Panc1 (cell line): ENCODE measurements around the gene SLC4A11. TPM values are rescaled to one million over a fixed set of nuclear protein-coding genes. Genes with fewer than 3 reads are reported as not detected.
A peak's percentile ranks its signal among the peaks of the same experiment; 100 is the strongest.

Source experiments
- ATAC-seq: fragments of 200-7000 bp; cut with Tn5 transposase; 2 replicates; pipeline ENCODE4 v1.9.1; 2020; ENCODE audit warnings: mild to moderate bottlenecking, moderate library complexity
- BruUV-seq: library from RNA; stranded (reverse); fragments of 400-500 nt; replicated peaks from 2 replicates; lab custom pipeline; 2021; lab: Mats Ljungman, UMichigan
- CTCF ChIA-PET: fragments of 300-600 bp; sonication (Branson Sonifier 250); formaldehyde crosslinking; loops from one replicate; lab custom pipeline; 2022; ENCODE audit warnings: antibody characterized with exemption; lab: Charles Lee
- POLR2A ChIA-PET: fragments of 300-600 bp; sonication (Branson Sonifier 250); formaldehyde crosslinking; loops from one replicate; lab custom pipeline; 2022; ENCODE audit warnings: antibody characterized with exemption; lab: Charles Lee
- DNase-seq: peaks from one replicate; pipeline ENCODE4 v3.0.0-alpha.2; 2010; ENCODE audit warnings: low read depth, low spot score
- H3K27ac ChIP-seq: 2 replicates; pipeline ENCODE4 v1.5.1; 2011; ENCODE audit warnings: mild to moderate bottlenecking, low read length, inconsistent platforms
- H3K27me3 ChIP-seq: fragments of 200-500 bp; sonication (Bioruptor generic); 2 replicates; pipeline ENCODE4 v1.6.0; 2014; ENCODE audit warnings: low read length, inconsistent platforms; ENCODE audit not compliant: control insufficient read depth, insufficient read depth
- H3K36me3 ChIP-seq: fragments of 200-500 bp; sonication (Bioruptor generic); 2 replicates; pipeline ENCODE4 v1.5.1; 2014; ENCODE audit warnings: inconsistent platforms, mild to moderate bottlenecking, low read length, moderate library complexity; ENCODE audit not compliant: control insufficient read depth, insufficient read depth
- H3K4me1 ChIP-seq: 2 replicates; pipeline ENCODE4 v1.5.1; 2011; ENCODE audit warnings: inconsistent platforms, mild to moderate bottlenecking, low read length, moderate library complexity; ENCODE audit not compliant: control insufficient read depth, insufficient read depth
- H3K4me3 ChIP-seq, 2 experiments: 2 replicates each; pipeline ENCODE4 v1.5.1; 2011 to 2012; ENCODE audit warnings: low read depth in 2 of 2, low read length in 2 of 2, mild to moderate bottlenecking in 2 of 2, inconsistent platforms in 1 of 2, moderate library complexity in 1 of 2
- H3K9me3 ChIP-seq: fragments of 200-500 bp; sonication (Bioruptor generic); 2 replicates; pipeline ENCODE4 v1.5.1; 2014; ENCODE audit warnings: low read depth, mild to moderate bottlenecking, inconsistent platforms, low read length, moderate library complexity; ENCODE audit not compliant: control insufficient read depth, insufficient read depth
- POLR2AphosphoS5 ChIP-seq: IDR thresholded peaks from 2 replicates; pipeline ENCODE4 v1.6.1; 2012; ENCODE audit warnings: mild to moderate bottlenecking, low read depth, low read length, moderate library complexity
- SIN3A ChIP-seq: IDR thresholded peaks from 2 replicates; pipeline ENCODE4 v1.6.1; 2012; ENCODE audit warnings: low read depth, mild to moderate bottlenecking, low read length, moderate library complexity, borderline replicate concordance; ENCODE audit not compliant: insufficient read depth
- TCF7L2 ChIP-seq: IDR thresholded peaks from 2 replicates; pipeline ENCODE4 v1.6.1; 2011; ENCODE audit warnings: mild to moderate bottlenecking, low read depth, low read length, inconsistent platforms
- in situ Hi-C: cut with HindIII; loops from 2 replicates; pipeline ENCODE4 v1.10.0; 2016; ENCODE audit warnings: low sequenced_read_pairs, low pct_unique_long_range_greater_than_20kb
- intact Hi-C: fragments of 100-400 bp; cut with micrococcal nuclease; formaldehyde crosslinking; loops from one replicate; pipeline ENCODE4 v1.10.0; 2022; ENCODE audit not compliant: unreplicated experiment
- total RNA-seq: library from RNA; stranded (reverse); gene quantifications from one replicate; pipeline ENCODE4 v1.2.1, GENCODE V29; 2021; ENCODE audit not compliant: unreplicated experiment
- TF ChIP-seq, protein P1 (sequence below), 2 experiments: IDR thresholded peaks; 2 replicates each; pipeline ENCODE4 v1.6.1; 2011 to 2012; ENCODE audit warnings: low read depth in 2 of 2, control low read depth in 1 of 2, low read length in 1 of 2, mild to moderate bottlenecking in 1 of 2, moderate library complexity in 1 of 2; ENCODE audit not compliant: insufficient read depth in 1 of 2
- TF ChIP-seq, protein P2 (sequence below): fragments of 450-650 bp; IDR thresholded peaks from 2 replicates; pipeline ENCODE4 v1.5.1; 2017; ENCODE audit warnings: mild to moderate bottlenecking

The SLC4A11 gene
- total RNA-seq, 1 experiment from 2014 or later, result 144 TPM

DNA sequence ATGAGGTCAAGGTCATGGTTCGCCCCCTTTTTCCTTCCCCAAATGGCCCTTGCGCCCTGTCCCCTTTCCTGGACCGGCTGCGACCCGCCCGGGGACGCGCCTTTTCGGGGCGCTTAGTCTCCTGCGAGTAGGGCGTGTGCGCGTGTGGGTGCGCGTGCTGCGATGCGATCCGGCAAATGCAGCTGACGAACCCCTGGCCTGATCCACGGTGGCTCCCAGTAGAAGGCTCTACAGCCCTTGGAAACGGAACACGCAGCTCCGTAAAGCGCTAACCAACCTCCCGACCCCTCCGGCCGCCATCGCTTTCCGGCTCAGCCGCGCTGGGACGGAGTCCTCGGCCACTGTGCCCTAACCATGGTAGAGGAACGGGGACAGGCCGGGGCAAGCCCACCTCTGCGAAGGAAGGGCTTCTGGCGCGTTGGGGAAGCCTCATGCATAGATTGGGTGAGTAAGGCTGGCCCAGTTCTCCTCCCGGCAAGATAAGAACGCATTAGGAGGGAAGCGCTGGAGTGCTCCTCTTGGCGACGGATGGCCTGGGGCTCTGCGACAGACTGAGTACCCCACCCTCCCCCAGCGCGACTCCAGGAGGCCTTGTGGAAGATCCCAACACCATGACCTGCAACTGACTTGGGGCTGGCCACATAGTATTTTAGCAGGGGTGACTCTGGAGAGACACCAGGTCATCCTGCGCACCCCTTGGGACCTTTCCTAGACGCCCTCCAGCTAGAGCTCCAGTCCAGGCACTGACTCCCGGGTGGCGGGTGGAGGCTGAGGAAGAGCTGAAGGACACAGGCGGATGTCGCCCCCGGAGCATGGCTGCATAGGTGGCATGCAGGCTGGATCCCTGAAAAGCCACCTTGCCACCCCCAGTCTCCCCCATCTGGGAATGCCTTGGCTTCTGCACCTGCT, 1.1 kb upstream of the SLC4A11 start:
- DNase-seq, result no peak
- intact Hi-C loops, result no loop called here
- in situ Hi-C loops, result no loop called here
- Histone ChIP-seq H3K36me3 (no peaks in the 10 kb centered on the region; the same call in 1 of the 2 replicates), H3K4me1 (peaks cover 23% of the 10 kb centered on the region), H3K4me3 (peak overlapping the region; percentile 70 to 85), H3K9me3 (no peaks in the 10 kb centered on the region), H3K27me3 (no peaks in the 10 kb centered on the region), H3K27ac (peak overlapping the region; percentile 55)
- TSS peak; percentile 65 for BruUV-seq
- TF ChIP-seq POLR2AphosphoS5 (no peak), SIN3A (no peak), TCF7L2 (no peak)
- TF ChIP-seq, protein P1, sequence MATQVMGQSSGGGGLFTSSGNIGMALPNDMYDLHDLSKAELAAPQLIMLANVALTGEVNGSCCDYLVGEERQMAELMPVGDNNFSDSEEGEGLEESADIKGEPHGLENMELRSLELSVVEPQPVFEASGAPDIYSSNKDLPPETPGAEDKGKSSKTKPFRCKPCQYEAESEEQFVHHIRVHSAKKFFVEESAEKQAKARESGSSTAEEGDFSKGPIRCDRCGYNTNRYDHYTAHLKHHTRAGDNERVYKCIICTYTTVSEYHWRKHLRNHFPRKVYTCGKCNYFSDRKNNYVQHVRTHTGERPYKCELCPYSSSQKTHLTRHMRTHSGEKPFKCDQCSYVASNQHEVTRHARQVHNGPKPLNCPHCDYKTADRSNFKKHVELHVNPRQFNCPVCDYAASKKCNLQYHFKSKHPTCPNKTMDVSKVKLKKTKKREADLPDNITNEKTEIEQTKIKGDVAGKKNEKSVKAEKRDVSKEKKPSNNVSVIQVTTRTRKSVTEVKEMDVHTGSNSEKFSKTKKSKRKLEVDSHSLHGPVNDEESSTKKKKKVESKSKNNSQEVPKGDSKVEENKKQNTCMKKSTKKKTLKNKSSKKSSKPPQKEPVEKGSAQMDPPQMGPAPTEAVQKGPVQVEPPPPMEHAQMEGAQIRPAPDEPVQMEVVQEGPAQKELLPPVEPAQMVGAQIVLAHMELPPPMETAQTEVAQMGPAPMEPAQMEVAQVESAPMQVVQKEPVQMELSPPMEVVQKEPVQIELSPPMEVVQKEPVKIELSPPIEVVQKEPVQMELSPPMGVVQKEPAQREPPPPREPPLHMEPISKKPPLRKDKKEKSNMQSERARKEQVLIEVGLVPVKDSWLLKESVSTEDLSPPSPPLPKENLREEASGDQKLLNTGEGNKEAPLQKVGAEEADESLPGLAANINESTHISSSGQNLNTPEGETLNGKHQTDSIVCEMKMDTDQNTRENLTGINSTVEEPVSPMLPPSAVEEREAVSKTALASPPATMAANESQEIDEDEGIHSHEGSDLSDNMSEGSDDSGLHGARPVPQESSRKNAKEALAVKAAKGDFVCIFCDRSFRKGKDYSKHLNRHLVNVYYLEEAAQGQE (IDR thresholded peaks at IDR 0.05; ENCODE audit: insufficient read depth in 1 of 2, low read depth in 2 of 2, low read length in 1 of 2), result no peak
- TF ChIP-seq, protein P2, sequence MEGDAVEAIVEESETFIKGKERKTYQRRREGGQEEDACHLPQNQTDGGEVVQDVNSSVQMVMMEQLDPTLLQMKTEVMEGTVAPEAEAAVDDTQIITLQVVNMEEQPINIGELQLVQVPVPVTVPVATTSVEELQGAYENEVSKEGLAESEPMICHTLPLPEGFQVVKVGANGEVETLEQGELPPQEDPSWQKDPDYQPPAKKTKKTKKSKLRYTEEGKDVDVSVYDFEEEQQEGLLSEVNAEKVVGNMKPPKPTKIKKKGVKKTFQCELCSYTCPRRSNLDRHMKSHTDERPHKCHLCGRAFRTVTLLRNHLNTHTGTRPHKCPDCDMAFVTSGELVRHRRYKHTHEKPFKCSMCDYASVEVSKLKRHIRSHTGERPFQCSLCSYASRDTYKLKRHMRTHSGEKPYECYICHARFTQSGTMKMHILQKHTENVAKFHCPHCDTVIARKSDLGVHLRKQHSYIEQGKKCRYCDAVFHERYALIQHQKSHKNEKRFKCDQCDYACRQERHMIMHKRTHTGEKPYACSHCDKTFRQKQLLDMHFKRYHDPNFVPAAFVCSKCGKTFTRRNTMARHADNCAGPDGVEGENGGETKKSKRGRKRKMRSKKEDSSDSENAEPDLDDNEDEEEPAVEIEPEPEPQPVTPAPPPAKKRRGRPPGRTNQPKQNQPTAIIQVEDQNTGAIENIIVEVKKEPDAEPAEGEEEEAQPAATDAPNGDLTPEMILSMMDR, result no peak
- CTCF ChIA-PET, result interaction anchor here (1.2 kb wide), 1 partner anchor 24 kb away, joined by 3 read pairs; no protein-coding TSS in a partner anchor
- POLR2A ChIA-PET, result interaction anchor here (1.3 kb wide), 1 partner anchor 17 kb away, joined by 4 read pairs; no protein-coding TSS in a partner anchor
- ATAC-seq, result no peak

DNA sequence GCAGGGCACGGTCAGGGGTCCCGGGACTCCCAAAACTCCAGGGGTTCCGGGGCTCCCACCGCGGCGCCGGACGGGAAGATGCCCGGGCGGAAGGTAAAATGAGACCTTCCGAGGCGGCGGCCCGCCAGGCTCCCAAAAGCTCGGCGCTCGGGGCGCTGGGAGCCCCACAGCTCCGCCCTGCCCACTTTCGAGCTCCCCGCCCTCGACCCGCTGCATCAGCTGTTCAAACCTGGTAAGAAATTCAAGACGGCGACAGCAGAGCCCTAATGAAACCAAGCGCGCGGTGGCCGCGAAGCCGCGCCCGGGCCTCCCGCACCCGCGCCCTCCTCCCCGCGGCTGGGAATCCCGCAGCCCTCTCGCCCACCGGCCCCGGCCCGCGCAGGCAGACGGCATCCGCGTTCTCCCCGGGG, 369 bp downstream of the SLC4A11 start:
- POLR2A ChIA-PET, result interaction anchor here (1.3 kb wide), 1 partner anchor 16 kb away, joined by 4 read pairs; no protein-coding TSS in a partner anchor
- DNase-seq, result no peak
- in situ Hi-C loops, result no loop called here

More for the DNA sequence above, 369 bp downstream of the SLC4A11 start:
- Histone ChIP-seq H3K27ac (peak overlapping the region; percentile 42; the same call in 1 of the 2 replicates), H3K36me3 (no peaks in the 10 kb centered on the region; the same call in 1 of the 2 replicates), H3K27me3 (no peaks in the 10 kb centered on the region), H3K4me1 (peaks cover 23% of the 10 kb centered on the region), H3K9me3 (no peaks in the 10 kb centered on the region), H3K4me3 (peak overlapping the region; percentile 70 to 85)
- CTCF ChIA-PET, result interaction anchor here (0.6 kb wide), 1 partner anchor 15 kb away, joined by 8 read pairs; no protein-coding TSS in a partner anchor
- ATAC-seq, result peak; percentile 44
- intact Hi-C loops, result no loop called here
- no TSS peak for BruUV-seq
- TF ChIP-seq, protein P1 (IDR thresholded peaks at IDR 0.05; ENCODE audit: insufficient read depth in 1 of 2, low read depth in 2 of 2, low read length in 1 of 2), result no peak
- TF ChIP-seq POLR2AphosphoS5 (no peak), TCF7L2 (no peak), SIN3A (no peak)
- TF ChIP-seq, protein P2, result no peak
